Vagina (tissue), 2 donors: ENCODE data around the gene GAS7. TPM values are rescaled to one million over a fixed set of nuclear protein-coding genes. Genes with fewer than 3 reads are reported as not detected.

ENCODE experiments used
- DNase-seq, 2 donors: peaks; one replicate each; pipeline ENCODE4 v3.0.0-alpha.2; 2017; ENCODE audit errors: extremely low spot score in 2 of 2
- H3K27ac ChIP-seq: fragments of 200-600 bp; sonication (generic); one replicate; pipeline ENCODE4 v1.5.1; 2019
- H3K27me3 ChIP-seq: fragments of 200-600 bp; sonication (generic); one replicate; pipeline ENCODE4 v1.5.1; 2019
- H3K36me3 ChIP-seq, 2 donors: fragments of 200-600 bp; sonication (generic); one replicate each; pipeline ENCODE4 v1.5.1; 2017 to 2019
- H3K4me1 ChIP-seq: fragments of 200-600 bp; sonication (generic); one replicate; pipeline ENCODE4 v1.5.1; 2019
- H3K4me3 ChIP-seq, 2 donors: fragments of 200-600 bp; sonication (generic); 1 replicate in 1 of 2; 2 replicates in 1 of 2; pipeline ENCODE4 v1.5.1; 2016 to 2019
- H3K9me3 ChIP-seq: fragments of 200-600 bp; sonication (generic); one replicate; pipeline ENCODE4 v1.5.1; 2019
- POLR2A ChIP-seq, 2 donors: fragments of 450-650 bp; IDR thresholded peaks; one replicate each; pipeline ENCODE4 v1.6.1; 2017; ENCODE audit warnings: antibody characterized with exemption in 2 of 2, mild to moderate bottlenecking in 2 of 2, moderate library complexity in 2 of 2
- POLR2AphosphoS5 ChIP-seq, 2 donors: sonication (generic); formaldehyde crosslinking; IDR thresholded peaks; one replicate each; pipeline ENCODE4 v1.9.0; 2017; ENCODE audit warnings: antibody characterized with exemption in 2 of 2, mild to moderate bottlenecking in 2 of 2, low read depth in 1 of 2; ENCODE audit not compliant: insufficient read depth in 1 of 2
- intact Hi-C: fragments of 100-400 bp; cut with DNase I; formaldehyde crosslinking; loops from one replicate; pipeline ENCODE4 v1.15.1; 2023
- total RNA-seq: library from RNA; depleted of rRNA; stranded (reverse); fragments of >200 nt; gene quantifications from one replicate; pipeline ENCODE4 v1.2.3, GENCODE V29; 2016
- TF ChIP-seq, protein P1 (sequence below), 3 experiments: fragments of 450-650 bp in 2 of 3; fragments of 200-600 bp in 1 of 3; sonication (generic) in 1 of 3; IDR thresholded peaks; one replicate each; pipeline ENCODE4 v1.5.1; 2017 to 2019; ENCODE audit warnings: antibody characterized with exemption in 3 of 3, mild to moderate bottlenecking in 2 of 3, moderate library complexity in 2 of 3

The GAS7 gene
- total RNA-seq, 1 donor from 2014 or later, result 47.1 TPM

DNA sequence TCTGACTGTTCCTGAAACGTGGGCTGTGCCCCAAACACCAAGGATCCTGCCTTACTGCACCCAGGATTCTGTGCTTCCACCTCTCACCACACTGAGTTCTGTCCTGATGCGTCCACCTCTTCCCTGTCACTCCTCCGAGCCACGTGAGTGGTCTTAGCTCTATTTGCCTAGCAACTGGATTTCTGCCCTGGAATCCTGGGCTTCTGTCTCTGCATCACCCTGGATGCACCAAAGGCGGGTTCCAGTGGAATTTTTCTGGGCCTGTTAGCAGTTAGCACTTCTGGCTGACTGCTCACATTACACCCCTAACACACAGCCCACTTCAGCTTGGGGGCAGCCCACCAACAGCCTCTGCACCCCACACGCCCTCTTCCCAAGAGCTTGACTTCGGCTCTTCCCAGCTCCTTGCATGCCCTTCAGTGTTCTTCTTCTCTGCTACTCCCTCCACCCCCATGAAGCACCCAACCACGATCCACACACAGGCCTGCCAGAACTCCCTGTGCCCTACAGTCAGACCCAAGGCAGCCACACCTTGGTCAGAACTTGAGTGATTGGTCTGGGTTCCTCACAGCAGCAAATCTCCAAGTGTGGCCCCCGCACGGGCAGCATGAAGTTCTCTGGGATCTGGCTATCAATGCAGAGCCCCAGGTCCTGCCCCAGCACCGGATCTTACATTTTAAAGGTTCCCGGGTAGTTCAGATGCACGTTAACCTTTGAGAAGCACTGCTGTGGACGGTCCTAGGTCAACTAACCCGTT is 163.5 kb downstream of the GAS7 start:
- Histone ChIP-seq H3K27me3 (no peaks in the 10 kb centered on the region), H3K36me3 (no peaks in the 10 kb centered on the region), H3K4me1 (peaks cover 27% of the 10 kb centered on the region), H3K4me3 (peak overlapping the region in 1 of 2 donors; percentile 20), H3K9me3 (no peaks in the 10 kb centered on the region), H3K27ac (peak overlapping the region; percentile 20)
- intact Hi-C loops, result no loop called here
- no peak for DNase-seq
- TF ChIP-seq, protein P1, sequence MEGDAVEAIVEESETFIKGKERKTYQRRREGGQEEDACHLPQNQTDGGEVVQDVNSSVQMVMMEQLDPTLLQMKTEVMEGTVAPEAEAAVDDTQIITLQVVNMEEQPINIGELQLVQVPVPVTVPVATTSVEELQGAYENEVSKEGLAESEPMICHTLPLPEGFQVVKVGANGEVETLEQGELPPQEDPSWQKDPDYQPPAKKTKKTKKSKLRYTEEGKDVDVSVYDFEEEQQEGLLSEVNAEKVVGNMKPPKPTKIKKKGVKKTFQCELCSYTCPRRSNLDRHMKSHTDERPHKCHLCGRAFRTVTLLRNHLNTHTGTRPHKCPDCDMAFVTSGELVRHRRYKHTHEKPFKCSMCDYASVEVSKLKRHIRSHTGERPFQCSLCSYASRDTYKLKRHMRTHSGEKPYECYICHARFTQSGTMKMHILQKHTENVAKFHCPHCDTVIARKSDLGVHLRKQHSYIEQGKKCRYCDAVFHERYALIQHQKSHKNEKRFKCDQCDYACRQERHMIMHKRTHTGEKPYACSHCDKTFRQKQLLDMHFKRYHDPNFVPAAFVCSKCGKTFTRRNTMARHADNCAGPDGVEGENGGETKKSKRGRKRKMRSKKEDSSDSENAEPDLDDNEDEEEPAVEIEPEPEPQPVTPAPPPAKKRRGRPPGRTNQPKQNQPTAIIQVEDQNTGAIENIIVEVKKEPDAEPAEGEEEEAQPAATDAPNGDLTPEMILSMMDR (IDR thresholded peaks at IDR 0.05), result no peak
- TF ChIP-seq POLR2A (IDR thresholded peaks at IDR 0.05) (no peak), POLR2AphosphoS5 (IDR thresholded peaks at IDR 0.05; ENCODE audit: insufficient read depth in 1 of 2, low read depth in 1 of 2) (no peak)

DNA sequence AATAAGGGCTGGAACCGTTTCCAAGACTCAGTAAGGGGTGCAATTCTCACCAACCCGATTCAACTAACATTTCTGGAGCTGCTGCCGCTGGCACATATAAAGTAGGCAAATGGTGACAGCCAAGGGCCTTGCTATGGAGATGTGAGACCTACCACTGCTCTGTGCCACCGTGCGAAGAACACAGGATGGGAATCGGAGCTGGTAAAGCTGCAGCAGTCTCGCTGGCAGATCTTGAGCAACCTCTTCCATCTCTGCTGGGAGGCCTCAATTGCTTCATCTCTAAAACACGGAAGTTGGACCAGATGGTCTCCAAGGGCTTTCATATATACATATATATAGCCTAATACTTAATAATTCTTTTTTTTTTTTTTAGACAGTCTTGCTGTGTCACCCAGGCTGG is 164.4 kb downstream of the GAS7 start:
- TF ChIP-seq, protein P1 (IDR thresholded peaks at IDR 0.05), result no peak
- TF ChIP-seq POLR2AphosphoS5 (IDR thresholded peaks at IDR 0.05; ENCODE audit: insufficient read depth in 1 of 2, low read depth in 1 of 2), result no peak
- no peak for TF ChIP-seq POLR2A (IDR thresholded peaks at IDR 0.05)
- Histone ChIP-seq H3K27me3 (no peaks in the 10 kb centered on the region), H3K4me3 (no peak overlapping the region), H3K36me3 (no peaks in the 10 kb centered on the region), H3K27ac (peak overlapping the region; percentile 23), H3K9me3 (no peaks in the 10 kb centered on the region), H3K4me1 (peaks cover 27% of the 10 kb centered on the region)
- intact Hi-C loops, result no loop called here
- DNase-seq, result no peak

DNA sequence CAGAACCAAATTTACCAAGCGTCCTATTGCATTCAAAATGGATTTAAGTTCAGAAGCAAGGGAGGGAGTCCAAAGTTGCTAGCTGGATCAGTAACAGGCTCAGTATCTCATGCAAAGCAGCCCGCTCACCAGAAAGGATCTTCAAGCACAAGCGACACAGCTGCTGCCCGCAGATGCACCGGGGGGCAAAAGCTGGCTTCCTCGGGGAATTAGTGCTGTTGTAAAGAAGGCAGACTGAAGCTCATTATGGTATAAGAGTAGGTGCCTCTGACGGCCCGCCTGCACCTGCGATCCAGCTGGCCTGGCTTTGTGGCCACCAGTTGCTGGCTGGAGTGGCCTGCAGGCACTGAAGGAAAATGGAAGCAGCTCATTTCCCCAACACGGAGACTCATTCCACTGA is 165.0 kb downstream of the GAS7 start:
- no peak for TF ChIP-seq POLR2A (IDR thresholded peaks at IDR 0.05)
- TF ChIP-seq, protein P1 (IDR thresholded peaks at IDR 0.05), result no peak
- no peak for TF ChIP-seq POLR2AphosphoS5 (IDR thresholded peaks at IDR 0.05; ENCODE audit: insufficient read depth in 1 of 2, low read depth in 1 of 2)
- no peak for DNase-seq
- intact Hi-C loops, result no loop called here
- no peaks in the 10 kb centered on the region for H3K27me3 ChIP-seq
- no peaks in the 10 kb centered on the region for H3K9me3 ChIP-seq
- H3K36me3 ChIP-seq, result no peaks in the 10 kb centered on the region
- peaks cover 27% of the 10 kb centered on the region for H3K4me1 ChIP-seq
- no peak overlapping the region for H3K4me3 ChIP-seq
- H3K27ac ChIP-seq, result peak overlapping the region; percentile 23

DNA sequence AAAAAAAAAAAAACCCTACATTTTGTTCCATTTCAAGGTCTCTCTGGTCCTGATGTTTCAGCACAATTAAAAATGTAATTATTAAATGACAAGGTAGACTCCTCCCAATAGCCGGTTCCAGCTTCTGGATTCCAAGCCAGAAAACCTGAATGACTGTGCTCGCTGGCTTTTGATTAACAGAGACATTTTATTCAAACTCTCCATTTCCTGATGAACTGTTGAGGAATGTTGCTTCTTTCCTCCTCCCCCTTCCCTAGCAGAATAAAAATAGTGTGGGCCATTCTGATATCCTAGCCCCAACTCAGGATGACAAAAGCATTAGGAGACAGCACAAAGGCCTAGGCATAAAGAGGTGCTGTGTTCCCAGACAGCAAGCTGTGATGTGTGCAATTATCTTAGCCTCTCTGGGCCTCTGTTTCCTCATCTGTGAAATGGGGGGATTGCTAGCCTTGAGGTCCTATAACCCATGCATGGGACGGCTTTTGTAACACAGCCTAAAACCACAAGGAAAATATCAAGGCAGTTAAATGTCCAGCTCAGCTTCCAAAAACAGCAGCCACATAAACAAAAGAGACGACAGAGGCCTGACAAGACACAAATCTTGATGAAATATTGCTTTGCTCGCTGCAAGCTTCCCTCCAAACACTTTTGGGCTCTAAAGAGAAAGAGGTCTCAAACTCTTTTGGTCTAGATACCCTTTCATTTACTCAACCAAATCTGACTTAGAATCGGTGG is 166.1 kb downstream of the GAS7 start:
- intact Hi-C loops, result no loop called here
- Histone ChIP-seq H3K9me3 (no peaks in the 10 kb centered on the region), H3K4me1 (peaks cover 27% of the 10 kb centered on the region), H3K4me3 (no peak overlapping the region), H3K27me3 (no peaks in the 10 kb centered on the region), H3K27ac (no peak overlapping the region), H3K36me3 (no peaks in the 10 kb centered on the region)
- DNase-seq, result no peak
- TF ChIP-seq POLR2A (IDR thresholded peaks at IDR 0.05) (no peak), POLR2AphosphoS5 (IDR thresholded peaks at IDR 0.05; ENCODE audit: insufficient read depth in 1 of 2, low read depth in 1 of 2) (no peak)
- TF ChIP-seq, protein P1 (IDR thresholded peaks at IDR 0.05), result no peak

DNA sequence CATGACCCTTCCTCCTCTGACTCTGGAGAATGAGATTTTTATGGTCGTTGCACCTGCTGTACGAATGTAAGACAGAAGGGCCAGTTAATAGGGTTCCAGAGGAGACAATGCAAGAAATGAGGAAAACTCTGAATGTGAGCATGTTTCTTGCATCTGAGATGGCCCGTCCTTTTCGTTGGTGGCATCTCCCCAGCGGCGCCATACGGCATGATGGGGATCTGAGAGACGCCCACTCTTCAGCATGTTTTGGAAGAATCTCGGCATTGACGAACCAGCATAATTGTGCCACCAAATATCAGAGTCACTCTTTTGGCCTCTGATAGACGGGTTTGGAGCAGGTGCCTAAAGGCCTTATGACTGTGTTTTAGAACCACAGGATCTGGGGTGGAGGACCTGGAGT is 166.8 kb downstream of the GAS7 start:
- Histone ChIP-seq H3K27ac (no peak overlapping the region), H3K27me3 (no peaks in the 10 kb centered on the region), H3K4me1 (peaks cover 33% of the 10 kb centered on the region), H3K36me3 (no peaks in the 10 kb centered on the region), H3K4me3 (no peak overlapping the region), H3K9me3 (no peaks in the 10 kb centered on the region)
- TF ChIP-seq, protein P1 (IDR thresholded peaks at IDR 0.05), result no peak
- TF ChIP-seq POLR2A (IDR thresholded peaks at IDR 0.05) (no peak), POLR2AphosphoS5 (IDR thresholded peaks at IDR 0.05; ENCODE audit: insufficient read depth in 1 of 2, low read depth in 1 of 2) (no peak)
- intact Hi-C loops, result no loop called here
- DNase-seq, result no peak
